HepG2 (cell line): ENCODE data around the gene RPS6KL1. TPM values are rescaled to one million over a fixed set of nuclear protein-coding genes. Genes with fewer than 3 reads are reported as not detected.
A peak's percentile ranks its signal among the peaks of the same experiment; 100 is the strongest.

Experiments used
- ATAC-seq: fragments of 200-7000 bp; cut with Tn5 transposase; 3 replicates; pipeline ENCODE4 v1.9.1; 2020; ENCODE audit warnings: mild to moderate bottlenecking, moderate library complexity
- BruUV-seq: library from RNA; stranded (reverse); fragments of 400-500 nt; replicated peaks from 2 replicates; lab custom pipeline; 2021; lab: Mats Ljungman, UMichigan
- CTCF ChIA-PET: fragments of 300-600 bp; formaldehyde crosslinking; extraction: SDS; loops from one replicate; lab custom pipeline; 2021; ENCODE audit warnings: low total read pairs, inconsistent platforms, low intra/inter-chr PET ratio; lab: Yijun Ruan, JAX
- POLR2A ChIA-PET: fragments of 350-600 bp; sonication (Branson Sonifier 250); formaldehyde crosslinking; loops from one replicate; lab custom pipeline; 2020; ENCODE audit warnings: antibody characterized with exemption, inconsistent platforms; lab: Yijun Ruan, JAX
- DNase-seq: peaks from one replicate; pipeline ENCODE4 v3.0.0-alpha.2; 2015; ENCODE audit warnings: low spot score
- FAIRE-seq: peaks from 3 replicates; lab custom pipeline; 2011; peaks lifted over from hg19 to GRCh38; lab: Jason Lieb, UNC
- H2AFZ ChIP-seq: one replicate; pipeline ENCODE4 v1.6.1; 2011; ENCODE audit warnings: low read length, inconsistent platforms
- H3K27ac ChIP-seq: fragments of 300-600 bp; 3 replicates; pipeline ENCODE4 v1.8.0; 2011; ENCODE audit warnings: mixed run types, mild to moderate bottlenecking, mixed read lengths, low read length, inconsistent platforms; ENCODE audit not compliant: insufficient read depth; ENCODE audit errors: extremely low read length
- H3K27me3 ChIP-seq, 2 experiments: fragments of 200-600 bp in 1 of 2; 2 replicates in 1 of 2; 3 replicates in 1 of 2; pipeline versions ENCODE4 v1.6.0 to v1.8.0; 2011; ENCODE audit warnings: low read length in 2 of 2, mild to moderate bottlenecking in 2 of 2, moderate library complexity in 2 of 2, inconsistent platforms in 1 of 2; ENCODE audit not compliant: insufficient read depth in 2 of 2, control insufficient read depth in 1 of 2
- H3K36me3 ChIP-seq, 2 experiments: fragments of 200-600 bp in 1 of 2; replicated peaks in 1 of 2; 2 replicates in 1 of 2; 3 replicates in 1 of 2; pipeline versions ENCODE4 v1.5.1 to v1.8.0; 2011; ENCODE audit warnings: low read length in 2 of 2, inconsistent platforms in 1 of 2; ENCODE audit not compliant: insufficient read depth in 2 of 2, control insufficient read depth in 1 of 2
- H3K4me1 ChIP-seq: 2 replicates; pipeline ENCODE4 v1.5.1; 2012; ENCODE audit warnings: low read length, inconsistent platforms; ENCODE audit not compliant: insufficient read depth
- H3K4me2 ChIP-seq: 2 replicates; pipeline ENCODE4 v1.6.0; 2011; ENCODE audit warnings: low read depth, low read length, inconsistent platforms
- H3K4me3 ChIP-seq, 3 experiments: fragments of 200-600 bp in 1 of 3; sonication (generic), shearing (Covaris generic) in 1 of 3; replicated peaks in 1 of 3; 2 replicates each; pipeline ENCODE4 v1.5.1; 2011 to 2016; ENCODE audit warnings: low read length in 3 of 3, inconsistent platforms in 2 of 3, low read depth in 2 of 3, mild to moderate bottlenecking in 2 of 3, control low read depth in 1 of 3, mixed read lengths in 1 of 3; ENCODE audit not compliant: insufficient read depth in 1 of 3
- H3K79me2 ChIP-seq: one replicate; pipeline ENCODE4 v1.6.1; 2011; ENCODE audit warnings: low read length, inconsistent platforms; ENCODE audit not compliant: insufficient read depth
- H3K9ac ChIP-seq: 2 replicates; pipeline ENCODE4 v1.6.0; 2011; ENCODE audit warnings: mild to moderate bottlenecking, low read depth, low read length, inconsistent platforms; ENCODE audit not compliant: insufficient read depth
- H3K9me3 ChIP-seq: 2 replicates; pipeline ENCODE4 v1.5.1; 2012; ENCODE audit warnings: mild to moderate bottlenecking, low read length
- H4K20me1 ChIP-seq: 2 replicates; pipeline ENCODE4 v1.6.0; 2011; ENCODE audit warnings: inconsistent platforms, mild to moderate bottlenecking, low read length, moderate library complexity; ENCODE audit not compliant: insufficient read depth
- CCDC6 ChIP-seq: sonication (generic); formaldehyde crosslinking; IDR thresholded peaks from 2 replicates; pipeline ENCODE4 v1.8.1; 2022; ENCODE audit warnings: mild to moderate bottlenecking, missing genetic modification reagents, moderate library complexity
- GTF2F1 ChIP-seq: fragments of 150-350 bp; IDR thresholded peaks from 2 replicates; pipeline ENCODE4 v1.6.1; 2014; ENCODE audit warnings: low read length
- GTF3A ChIP-seq: sonication (generic); formaldehyde crosslinking; conservative IDR thresholded peaks from 2 replicates; pipeline ENCODE4 v1.4.0; 2020; ENCODE audit warnings: mild to moderate bottlenecking, missing genetic modification reagents
- HCFC1 ChIP-seq: fragments of 150-350 bp; IDR thresholded peaks from 2 replicates; pipeline ENCODE4 v1.6.1; 2014; ENCODE audit warnings: low read depth, low read length
- HHEX ChIP-seq: IDR thresholded peaks from 2 replicates; pipeline ENCODE4 v1.6.1; 2016; ENCODE audit warnings: control low read depth
- HIVEP1 ChIP-seq: sonication (generic); formaldehyde crosslinking; IDR thresholded peaks from 2 replicates; pipeline ENCODE4 v1.4.0; 2020; ENCODE audit warnings: mild to moderate bottlenecking, missing genetic modification reagents
- HOXA7 ChIP-seq: sonication (generic); formaldehyde crosslinking; IDR thresholded peaks from 2 replicates; pipeline ENCODE4 v1.8.1; 2022; ENCODE audit warnings: mild to moderate bottlenecking, missing genetic modification reagents, moderate library complexity
- MAFK ChIP-seq, 2 experiments: IDR thresholded peaks in 1 of 2; conservative IDR thresholded peaks in 1 of 2; 2 replicates each; pipeline ENCODE4 v1.6.1; 2011; ENCODE audit warnings: improper control_type of control experiment in 2 of 2, low read length in 2 of 2
- MTERF4 ChIP-seq: sonication (generic); formaldehyde crosslinking; IDR thresholded peaks from 2 replicates; pipeline ENCODE4 v1.8.0; 2023; ENCODE audit warnings: mild to moderate bottlenecking, missing genetic modification reagents
- MTF2 ChIP-seq: sonication (generic); formaldehyde crosslinking; IDR thresholded peaks from 2 replicates; pipeline ENCODE4 v1.5.0; 2020; ENCODE audit warnings: missing genetic modification reagents, borderline replicate concordance
- PHF5A ChIP-seq: IDR thresholded peaks from one replicate; pipeline ENCODE4 v1.6.1; 2018; ENCODE audit warnings: low read depth, missing genetic modification reagents; ENCODE audit not compliant: unreplicated experiment
- PITX1 ChIP-seq: sonication (generic); formaldehyde crosslinking; IDR thresholded peaks from 2 replicates; pipeline ENCODE4 v1.5.1; 2020; ENCODE audit warnings: mild to moderate bottlenecking, missing genetic modification reagents
- REL ChIP-seq: sonication (generic); formaldehyde crosslinking; conservative IDR thresholded peaks from 2 replicates; pipeline ENCODE4 v1.8.0; 2022; ENCODE audit warnings: mild to moderate bottlenecking, missing genetic modification reagents, moderate library complexity
- SP5 ChIP-seq: IDR thresholded peaks from 2 replicates; pipeline ENCODE4 v1.6.1; 2016; ENCODE audit warnings: low read depth, borderline replicate concordance
- ZNF230 ChIP-seq: sonication (generic); formaldehyde crosslinking; IDR thresholded peaks from 2 replicates; pipeline ENCODE4 v1.4.0; 2020; ENCODE audit warnings: mild to moderate bottlenecking, missing genetic modification reagents
- ZNF362 ChIP-seq: sonication (generic); formaldehyde crosslinking; IDR thresholded peaks from 2 replicates; pipeline ENCODE4 v1.4.0; 2020; ENCODE audit warnings: missing genetic modification reagents, mild to moderate bottlenecking, borderline replicate concordance
- ZNF446 ChIP-seq: sonication (generic); formaldehyde crosslinking; IDR thresholded peaks from 2 replicates; pipeline ENCODE4 v1.5.0; 2020; ENCODE audit warnings: mild to moderate bottlenecking, missing genetic modification reagents
- ZNF552 ChIP-seq: sonication (generic); formaldehyde crosslinking; IDR thresholded peaks from 2 replicates; pipeline ENCODE4 v1.9.0; 2022; ENCODE audit warnings: missing genetic modification reagents, mild to moderate bottlenecking, borderline replicate concordance
- ZNF768 ChIP-seq: sonication (generic); formaldehyde crosslinking; IDR thresholded peaks from 2 replicates; pipeline ENCODE4 v1.4.0; 2020; ENCODE audit warnings: missing genetic modification reagents
- WGBS: methylation state at CpG from one replicate; pipeline ENCODE4 v1.1.6; 2017; ENCODE audit warnings: low lambda C conversion rate; 5-methylcytosine and 5-hydroxymethylcytosine counted together
- in situ Hi-C: cut with HindIII; loops from 2 replicates; pipeline ENCODE4 v1.10.0; 2017; ENCODE audit warnings: low pct_unique_long_range_greater_than_20kb; ENCODE audit not compliant: extremely low pct_ligation_motif_present
- intact Hi-C: fragments of 100-400 bp; cut with micrococcal nuclease; formaldehyde crosslinking; loops from one replicate; pipeline ENCODE4 v1.10.0; 2022; ENCODE audit not compliant: unreplicated experiment
- polyA plus RNA-seq, 8 experiments: library from polyadenylated mRNA; depleted of rRNA in 3 of 8; stranded (reverse) in 7 of 8; unstranded in 1 of 8; fragments of >200 nt; fragmentation: Illumina TruSeq in 4 of 8; extraction: Trizol in 4 of 8; gene quantifications; 2 replicates each; pipeline versions ENCODE4 v1.2.1 to v1.2.3, GENCODE V29; 2011 to 2016; ENCODE audit warnings: low read depth in 4 of 8, missing spikeins in 1 of 8, mixed read lengths in 1 of 8; ENCODE audit not compliant: insufficient read depth in 1 of 8
- total RNA-seq, 5 experiments: library from RNA; depleted of rRNA; stranded (reverse); fragments of >200 nt; fragmentation: Illumina TruSeq; extraction: Trizol; gene quantifications; 2 replicates each; pipeline ENCODE4 v1.2.3, GENCODE V29; 2016; ENCODE audit warnings: low read depth in 1 of 5

RPS6KL1 gene
- total and polyA plus RNA-seq, 2 of the 13 experiments (the other 11 are each of a cell fraction or from before 2014, with no cell fraction given) = 6.5 to 11.5 TPM

GRCh38 chr14:74938531-74939495 lies 15.8 kb upstream of the RPS6KL1 start:
- no peak overlapping the region for H3K9ac ChIP-seq
- no peaks in the 10 kb centered on the region; a peak in 1 of 5 replicates for H3K27me3 ChIP-seq
- POLR2A ChIA-PET = interaction anchor here (0.9 to 1.2 kb wide), 2 partner anchors 12 to 16 kb away, joined by 3 read pairs; partner anchors contain the start of gene RPS6KL1
- peaks cover 26% of the 10 kb centered on the region for H3K4me1 ChIP-seq
- CTCF ChIA-PET = no interaction called here
- no peak for DNase-seq
- H3K9me3 ChIP-seq = no peaks in the 10 kb centered on the region
- peaks cover 7 to 22% of the 10 kb centered on the region in 2 experiments; a peak in 3 of 5 replicates for H3K36me3 ChIP-seq
- no TSS peak for BruUV-seq
- TF ChIP-seq GTF3A (CRISPR knock-in tag) = no peak
- TF ChIP-seq HCFC1 = no peak
- TF ChIP-seq ZNF446 = no peak
- no peak for TF ChIP-seq MTERF4 (CRISPR knock-in tag)
- TF ChIP-seq ZNF230 = no peak
- TF ChIP-seq HIVEP1 = no peak
- no peak for TF ChIP-seq HOXA7 (CRISPR knock-in tag)
- no peak for TF ChIP-seq GTF2F1
- no peak for TF ChIP-seq ZNF362 (CRISPR knock-in tag)
- TF ChIP-seq REL (CRISPR knock-in tag) = no peak
- no peak for TF ChIP-seq MTF2 (CRISPR knock-in tag)
- no peak for TF ChIP-seq PITX1 (CRISPR knock-in tag)
- no peak for TF ChIP-seq MAFK (conservative IDR thresholded peaks at IDR 0.05 in 1 of 2, IDR thresholded peaks at IDR 0.05 in 1 of 2; ENCODE audit: low read length in 2 of 2)
- no peak for TF ChIP-seq CCDC6 (CRISPR knock-in tag)
- no peak for TF ChIP-seq SP5 (CRISPR knock-in tag)
- no peak for TF ChIP-seq ZNF768 (CRISPR knock-in tag)
- TF ChIP-seq ZNF552 (CRISPR knock-in tag) = no peak
- TF ChIP-seq HHEX (CRISPR knock-in tag) = no peak
- no peak for TF ChIP-seq PHF5A (CRISPR knock-in tag)
- in situ Hi-C loops = no loop called here
- H3K4me3 ChIP-seq = no peak overlapping the region
- H3K79me2 ChIP-seq = no peaks in the 10 kb centered on the region
- H3K4me2 ChIP-seq = no peak overlapping the region
- WGBS = 82% methylated on average over 10 of the region's 10 CpGs
- H3K27ac ChIP-seq = no peak overlapping the region
- peak; percentile 5; the same call in 2 of the 3 replicates for ATAC-seq
- H2AFZ ChIP-seq = no peak overlapping the region
- FAIRE-seq = no peak
- H4K20me1 ChIP-seq = no peaks in the 10 kb centered on the region
- intact Hi-C loops = no loop called here
